Breast epithelium (tissue), 4 donors: Measurements from ENCODE around the gene NANOG. TPM values are rescaled to one million over a fixed set of nuclear protein-coding genes. Genes with fewer than 3 reads are reported as not detected.
"Not testable (repeated sequence)": the region's sequence is repeated elsewhere in the genome, so short reads cannot be mapped to it uniquely, and the experiment has no call there.

Source experiments
- DNase-seq, 2 donors: peaks; one replicate each; pipeline ENCODE4 v3.0.0-alpha.2; 2019; ENCODE audit warnings: low spot score in 2 of 2
- H3K27ac ChIP-seq, 2 donors: fragments of 200-600 bp; sonication (generic) in 1 of 2; one replicate each; pipeline ENCODE4 v1.5.1; 2016 to 2019; ENCODE audit warnings: mild to moderate bottlenecking in 1 of 2
- H3K27me3 ChIP-seq, 2 donors: fragments of 200-600 bp; sonication (generic) in 1 of 2; one replicate each; pipeline versions ENCODE4 v1.5.1 to v1.6.0; 2017 to 2019; ENCODE audit warnings: control low read depth in 1 of 2, mild to moderate bottlenecking in 1 of 2
- H3K36me3 ChIP-seq: fragments of 200-600 bp; one replicate; pipeline ENCODE4 v1.5.1; 2019
- H3K4me1 ChIP-seq, 2 donors: fragments of 200-600 bp; sonication (generic); one replicate each; pipeline ENCODE4 v1.5.1; 2016 to 2019; ENCODE audit warnings: control low read depth in 1 of 2
- H3K4me3 ChIP-seq, 3 donors: fragments of 200-600 bp; sonication (generic); 1 replicate in 2 of 3; 2 replicates in 1 of 3; pipeline ENCODE4 v1.5.1; 2016 to 2019; ENCODE audit warnings: mild to moderate bottlenecking in 3 of 3, moderate library complexity in 2 of 3
- H3K9me3 ChIP-seq, 2 donors: fragments of 200-600 bp; sonication (generic) in 1 of 2; one replicate each; pipeline ENCODE4 v1.5.1; 2016 to 2019; ENCODE audit warnings: control low read depth in 1 of 2
- POLR2A ChIP-seq: fragments of 450-650 bp; IDR thresholded peaks from one replicate; pipeline ENCODE4 v1.6.1; 2016; ENCODE audit warnings: antibody characterized with exemption, mild to moderate bottlenecking, moderate library complexity
- POLR2AphosphoS5 ChIP-seq, 3 donors: sonication (generic); formaldehyde crosslinking; IDR thresholded peaks; one replicate each; pipeline ENCODE4 v1.6.1; 2017; ENCODE audit warnings: antibody characterized with exemption in 3 of 3
- intact Hi-C: fragments of 100-400 bp; cut with DNase I; formaldehyde crosslinking; loops from one replicate; pipeline ENCODE4 v1.15.1; 2023; ENCODE audit warnings: low total_unique reads
- total RNA-seq, 3 donors: library from RNA; depleted of rRNA; stranded (reverse); fragments of >200 nt; gene quantifications; one replicate each; pipeline ENCODE4 v1.1.0, GENCODE V29; 2016
- TF ChIP-seq, protein P1 (sequence below), 3 donors: fragments of 450-650 bp; IDR thresholded peaks; one replicate each; pipeline ENCODE4 v1.5.1; 2016 to 2017; ENCODE audit warnings: antibody characterized with exemption in 3 of 3, mild to moderate bottlenecking in 3 of 3, moderate library complexity in 3 of 3

The NANOG gene
- total RNA-seq, 3 donors from 2014 or later = 0.15 to 0.32 TPM; not detected in 1

DNA sequence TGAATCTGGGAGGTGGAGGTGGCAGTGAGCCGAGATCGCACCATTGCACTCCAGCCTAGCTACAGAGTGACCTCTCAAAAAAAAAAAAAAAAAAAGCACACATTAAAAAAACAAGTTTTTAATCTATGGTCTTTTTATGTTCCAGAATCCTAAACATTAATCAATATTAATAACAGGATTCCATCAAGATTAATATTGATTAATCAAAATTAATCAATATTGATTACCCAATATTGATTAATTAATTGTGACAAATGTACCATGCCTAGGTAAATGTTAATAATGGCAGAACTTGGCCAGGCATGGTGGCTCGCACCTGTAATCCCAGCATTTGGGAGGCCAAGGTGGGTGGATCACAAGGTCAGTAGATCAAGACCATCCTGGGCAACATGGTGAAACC, 7.9 kb upstream of the NANOG start:
- Histone ChIP-seq H3K27me3 (no peaks in the 10 kb centered on the region), H3K4me3 (no peak overlapping the region), H3K36me3 (no peaks in the 10 kb centered on the region), H3K9me3 (no peaks in the 10 kb centered on the region), H3K4me1 (no peaks in the 10 kb centered on the region), H3K27ac (no peak overlapping the region)
- intact Hi-C loops = no loop called here
- TF ChIP-seq, protein P1, sequence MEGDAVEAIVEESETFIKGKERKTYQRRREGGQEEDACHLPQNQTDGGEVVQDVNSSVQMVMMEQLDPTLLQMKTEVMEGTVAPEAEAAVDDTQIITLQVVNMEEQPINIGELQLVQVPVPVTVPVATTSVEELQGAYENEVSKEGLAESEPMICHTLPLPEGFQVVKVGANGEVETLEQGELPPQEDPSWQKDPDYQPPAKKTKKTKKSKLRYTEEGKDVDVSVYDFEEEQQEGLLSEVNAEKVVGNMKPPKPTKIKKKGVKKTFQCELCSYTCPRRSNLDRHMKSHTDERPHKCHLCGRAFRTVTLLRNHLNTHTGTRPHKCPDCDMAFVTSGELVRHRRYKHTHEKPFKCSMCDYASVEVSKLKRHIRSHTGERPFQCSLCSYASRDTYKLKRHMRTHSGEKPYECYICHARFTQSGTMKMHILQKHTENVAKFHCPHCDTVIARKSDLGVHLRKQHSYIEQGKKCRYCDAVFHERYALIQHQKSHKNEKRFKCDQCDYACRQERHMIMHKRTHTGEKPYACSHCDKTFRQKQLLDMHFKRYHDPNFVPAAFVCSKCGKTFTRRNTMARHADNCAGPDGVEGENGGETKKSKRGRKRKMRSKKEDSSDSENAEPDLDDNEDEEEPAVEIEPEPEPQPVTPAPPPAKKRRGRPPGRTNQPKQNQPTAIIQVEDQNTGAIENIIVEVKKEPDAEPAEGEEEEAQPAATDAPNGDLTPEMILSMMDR (IDR thresholded peaks at IDR 0.05) = no peak
- TF ChIP-seq POLR2A (no peak), POLR2AphosphoS5 (IDR thresholded peaks at IDR 0.05) (no peak)
- DNase-seq = no peak

DNA sequence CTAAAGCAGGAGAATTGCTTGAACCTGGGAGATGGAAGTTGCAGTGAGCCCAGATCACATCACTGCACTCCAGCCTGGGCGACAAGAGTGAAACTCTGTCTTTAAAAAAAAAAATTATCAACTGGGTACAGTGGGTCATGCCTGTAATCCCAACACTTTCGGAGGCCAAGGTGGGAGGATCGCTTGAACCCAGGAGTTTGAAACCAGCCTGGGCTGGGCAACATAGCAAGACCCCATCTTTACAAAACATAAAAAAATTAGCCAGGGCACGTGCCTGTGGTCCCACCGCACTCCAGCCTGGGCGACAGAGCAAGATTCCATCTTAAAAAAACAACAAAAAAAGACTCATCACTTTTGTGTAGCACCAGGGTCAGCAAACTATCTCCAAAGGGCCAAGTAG, 7.1 kb upstream of the NANOG start:
- no peak overlapping the region for H3K27ac ChIP-seq
- no peaks in the 10 kb centered on the region for H3K4me1 ChIP-seq
- H3K4me3 ChIP-seq = no peak overlapping the region
- no peaks in the 10 kb centered on the region for H3K27me3 ChIP-seq
- intact Hi-C loops = no loop called here
- DNase-seq = no peak
- H3K9me3 ChIP-seq = no peaks in the 10 kb centered on the region
- TF ChIP-seq, protein P1 (IDR thresholded peaks at IDR 0.05) = no peak
- TF ChIP-seq POLR2A = no peak
- TF ChIP-seq POLR2AphosphoS5 (IDR thresholded peaks at IDR 0.05) = no peak
- no peaks in the 10 kb centered on the region for H3K36me3 ChIP-seq

DNA sequence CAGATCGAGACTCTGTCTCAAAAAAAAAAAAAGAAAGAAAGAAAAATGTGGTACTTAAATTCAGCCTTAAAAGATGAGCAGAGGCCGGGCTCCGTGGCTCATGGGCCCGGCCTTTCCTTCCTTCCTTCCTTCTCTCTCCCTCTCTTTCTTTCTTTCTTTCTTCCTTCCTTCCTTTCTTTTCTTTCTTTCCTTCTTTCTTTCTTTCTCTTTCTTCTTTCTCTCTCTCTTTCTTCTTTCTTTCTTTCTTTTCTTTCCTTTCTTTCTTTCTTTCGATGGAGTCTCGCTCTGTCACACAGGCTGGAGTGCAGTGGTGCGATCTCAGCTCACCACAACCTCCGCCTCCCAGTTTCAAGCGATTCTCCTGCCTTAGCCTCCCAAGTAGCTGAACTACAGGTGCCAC, 5.8 kb upstream of the NANOG start:
- H3K27ac ChIP-seq, DNase-seq, H3K27me3 ChIP-seq, H3K4me3 ChIP-seq, H3K4me1 ChIP-seq, H3K9me3 ChIP-seq, H3K36me3 ChIP-seq, intact Hi-C loops: not testable (repeated sequence)

DNA sequence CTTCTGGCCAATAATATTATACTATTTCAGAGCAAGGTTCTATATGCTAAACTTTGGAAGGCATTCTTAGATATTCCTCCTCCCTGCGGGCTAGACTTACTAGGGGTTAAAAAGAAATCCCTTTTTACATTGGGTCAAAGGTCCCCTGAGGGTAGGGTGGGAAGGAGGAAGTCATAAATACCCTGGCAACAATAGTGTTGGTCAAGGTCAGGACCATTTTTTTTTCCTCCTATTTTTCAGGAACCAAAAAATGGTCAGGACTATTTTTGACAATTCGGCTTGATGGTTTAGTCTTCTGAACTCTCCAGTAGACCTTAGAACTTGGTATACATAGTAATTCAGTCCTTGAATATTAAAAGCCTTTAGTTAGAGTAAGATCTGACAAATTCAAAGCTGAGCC, 4.5 kb upstream of the NANOG start:
- Histone ChIP-seq H3K36me3 (no peaks in the 10 kb centered on the region), H3K4me1 (no peaks in the 10 kb centered on the region), H3K27ac (no peak overlapping the region), H3K4me3 (no peak overlapping the region), H3K9me3 (no peaks in the 10 kb centered on the region), H3K27me3 (no peaks in the 10 kb centered on the region)
- TF ChIP-seq, protein P1 (IDR thresholded peaks at IDR 0.05) = no peak
- TF ChIP-seq POLR2A (no peak), POLR2AphosphoS5 (IDR thresholded peaks at IDR 0.05) (no peak)
- intact Hi-C loops = no loop called here
- no peak for DNase-seq

DNA sequence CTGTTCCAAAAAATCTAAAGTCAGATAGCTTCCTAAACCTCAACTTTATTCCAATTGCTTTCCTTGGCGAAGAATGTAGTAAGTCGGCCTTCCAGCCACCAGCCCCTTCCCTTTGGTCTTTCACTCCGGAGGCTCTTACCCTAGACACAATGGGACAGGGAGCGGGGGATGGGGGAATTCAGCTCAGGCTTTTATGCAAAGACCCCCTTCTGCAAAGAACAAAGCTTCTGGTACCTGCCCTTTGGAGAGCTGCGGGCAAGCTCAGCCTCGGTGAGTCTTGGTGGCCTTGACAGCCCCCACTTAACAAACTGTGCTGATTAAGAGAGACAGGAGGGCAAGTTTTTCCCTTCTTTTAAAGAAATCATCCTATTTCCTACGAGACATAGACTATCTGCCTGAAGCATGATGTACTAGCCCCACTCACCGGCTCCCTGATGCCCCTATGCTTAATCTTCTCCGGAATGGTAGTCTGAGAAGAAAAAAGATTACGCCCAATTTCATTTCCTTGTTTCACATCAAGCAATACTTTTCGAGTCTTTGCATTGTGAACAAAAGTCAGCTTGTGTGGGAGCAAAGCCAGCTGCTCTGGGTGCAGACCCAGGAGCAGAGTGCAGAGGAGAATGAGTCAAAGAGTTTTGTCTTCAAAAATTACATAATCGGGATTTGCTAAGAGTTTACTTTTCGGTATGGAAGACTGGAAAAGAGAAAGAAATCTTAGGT, 1.5 kb upstream of the NANOG start:
- intact Hi-C loops = no loop called here
- Histone ChIP-seq H3K9me3 (no peaks in the 10 kb centered on the region), H3K27me3 (no peaks in the 10 kb centered on the region), H3K4me3 (no peak overlapping the region), H3K27ac (no peak overlapping the region), H3K36me3 (no peaks in the 10 kb centered on the region), H3K4me1 (no peaks in the 10 kb centered on the region)
- TF ChIP-seq POLR2A (no peak), POLR2AphosphoS5 (IDR thresholded peaks at IDR 0.05) (no peak)
- TF ChIP-seq, protein P1 (IDR thresholded peaks at IDR 0.05) = no peak
- no peak for DNase-seq

DNA sequence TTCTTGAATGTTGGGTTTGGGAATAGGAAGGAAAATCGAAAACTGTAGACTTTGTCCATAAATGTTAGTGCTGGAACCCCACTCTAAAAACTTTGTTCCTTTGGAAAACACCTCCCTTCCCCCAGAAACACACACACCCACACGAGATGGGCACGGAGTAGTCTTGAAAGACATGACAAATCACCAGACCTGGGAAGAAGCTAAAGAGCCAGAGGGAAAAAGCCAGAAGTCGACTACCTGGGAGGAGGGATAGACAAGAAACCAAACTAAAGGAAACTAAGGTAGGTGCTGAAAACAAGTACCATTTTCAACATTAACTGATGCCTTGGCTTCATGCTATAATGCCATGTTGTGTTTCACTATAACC, 925 bp upstream of the NANOG start:
- no peaks in the 10 kb centered on the region for H3K27me3 ChIP-seq
- no peak for DNase-seq
- H3K4me1 ChIP-seq = no peaks in the 10 kb centered on the region
- no peaks in the 10 kb centered on the region for H3K36me3 ChIP-seq
- no peak overlapping the region for H3K27ac ChIP-seq
- H3K4me3 ChIP-seq = no peak overlapping the region
- TF ChIP-seq POLR2AphosphoS5 (IDR thresholded peaks at IDR 0.05) = no peak
- TF ChIP-seq, protein P1 (IDR thresholded peaks at IDR 0.05) = no peak
- TF ChIP-seq POLR2A = no peak
- no peaks in the 10 kb centered on the region for H3K9me3 ChIP-seq
- intact Hi-C loops = no loop called here
